Tibial artery (tissue), 4 donors: ENCODE results near the gene ERI2.

ENCODE experiments used
- DNase-seq, 2 donors: peaks; one replicate each; pipeline ENCODE4 v3.0.0-alpha.2; 2019
- H3K27ac ChIP-seq, 2 donors: fragments of 200-600 bp; sonication (generic) in 1 of 2; 1 replicate in 1 of 2; 2 replicates in 1 of 2; pipeline ENCODE4 v1.5.1; 2018 to 2019; ENCODE audit warnings: mild to moderate bottlenecking in 1 of 2
- H3K27me3 ChIP-seq, 2 donors: fragments of 200-600 bp; sonication (generic) in 1 of 2; one replicate each; pipeline versions ENCODE4 v1.5.1 to v1.6.0; 2016 to 2019
- H3K36me3 ChIP-seq, 3 donors: fragments of 200-600 bp; sonication (generic) in 2 of 3; one replicate each; pipeline ENCODE4 v1.5.1; 2016 to 2019; ENCODE audit warnings: mild to moderate bottlenecking in 2 of 3
- H3K4me1 ChIP-seq, 4 donors: fragments of 200-600 bp; sonication (generic) in 2 of 4; 1 replicate in 3 of 4; 2 replicates in 1 of 4; pipeline ENCODE4 v1.5.1; 2016 to 2019
- H3K4me3 ChIP-seq, 2 donors: fragments of 200-600 bp; sonication (generic) in 1 of 2; 1 replicate in 1 of 2; 2 replicates in 1 of 2; pipeline ENCODE4 v1.5.1; 2018 to 2019; ENCODE audit warnings: mild to moderate bottlenecking in 2 of 2
- H3K9me3 ChIP-seq, 3 donors: fragments of 200-600 bp; sonication (generic) in 1 of 3; one replicate each; pipeline ENCODE4 v1.5.1; 2016 to 2019
- intact Hi-C: fragments of 100-400 bp; cut with DNase I; formaldehyde crosslinking; loops from one replicate; pipeline ENCODE4 v1.15.0; 2023; ENCODE audit warnings: low total_unique reads
- TF ChIP-seq, protein P1 (sequence below), 2 experiments: fragments of 200-600 bp in 1 of 2; fragments of 450-650 bp in 1 of 2; IDR thresholded peaks; one replicate each; pipeline ENCODE4 v1.5.1; 2017 to 2019; ENCODE audit warnings: antibody characterized with exemption in 2 of 2, mild to moderate bottlenecking in 1 of 2, moderate library complexity in 1 of 2

ERI2 gene

DNA sequence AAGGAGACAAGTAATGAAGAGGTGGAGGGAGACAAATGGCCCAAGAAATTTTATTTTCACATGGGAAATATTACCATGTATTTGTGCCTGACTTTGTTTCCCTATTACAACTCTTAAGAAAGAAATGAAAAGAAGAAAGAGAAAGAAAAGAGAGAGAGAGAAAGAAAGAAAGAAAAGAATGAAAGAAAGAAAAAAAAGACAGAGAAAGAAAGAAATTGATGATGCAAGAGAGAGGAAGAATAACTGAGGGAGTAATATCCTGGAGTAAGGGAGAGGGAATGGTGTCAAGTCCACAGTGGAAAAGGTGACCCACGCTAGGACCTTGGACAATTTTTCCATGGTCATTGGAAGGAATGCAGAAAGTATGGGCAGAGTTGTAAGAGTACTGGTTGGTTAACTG lies 52.5 kb downstream of the ERI2 start:
- H3K27me3 ChIP-seq: no peaks in the 10 kb centered on the region
- no peaks in the 10 kb centered on the region for H3K9me3 ChIP-seq
- TF ChIP-seq, protein P1, sequence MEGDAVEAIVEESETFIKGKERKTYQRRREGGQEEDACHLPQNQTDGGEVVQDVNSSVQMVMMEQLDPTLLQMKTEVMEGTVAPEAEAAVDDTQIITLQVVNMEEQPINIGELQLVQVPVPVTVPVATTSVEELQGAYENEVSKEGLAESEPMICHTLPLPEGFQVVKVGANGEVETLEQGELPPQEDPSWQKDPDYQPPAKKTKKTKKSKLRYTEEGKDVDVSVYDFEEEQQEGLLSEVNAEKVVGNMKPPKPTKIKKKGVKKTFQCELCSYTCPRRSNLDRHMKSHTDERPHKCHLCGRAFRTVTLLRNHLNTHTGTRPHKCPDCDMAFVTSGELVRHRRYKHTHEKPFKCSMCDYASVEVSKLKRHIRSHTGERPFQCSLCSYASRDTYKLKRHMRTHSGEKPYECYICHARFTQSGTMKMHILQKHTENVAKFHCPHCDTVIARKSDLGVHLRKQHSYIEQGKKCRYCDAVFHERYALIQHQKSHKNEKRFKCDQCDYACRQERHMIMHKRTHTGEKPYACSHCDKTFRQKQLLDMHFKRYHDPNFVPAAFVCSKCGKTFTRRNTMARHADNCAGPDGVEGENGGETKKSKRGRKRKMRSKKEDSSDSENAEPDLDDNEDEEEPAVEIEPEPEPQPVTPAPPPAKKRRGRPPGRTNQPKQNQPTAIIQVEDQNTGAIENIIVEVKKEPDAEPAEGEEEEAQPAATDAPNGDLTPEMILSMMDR (IDR thresholded peaks at IDR 0.05): no peak
- intact Hi-C loops: no loop called here
- no peaks in the 10 kb centered on the region for H3K36me3 ChIP-seq
- no peaks in the 10 kb centered on the region for H3K4me1 ChIP-seq
- no peak for DNase-seq
- H3K27ac ChIP-seq: no peak overlapping the region
- no peak overlapping the region for H3K4me3 ChIP-seq

DNA sequence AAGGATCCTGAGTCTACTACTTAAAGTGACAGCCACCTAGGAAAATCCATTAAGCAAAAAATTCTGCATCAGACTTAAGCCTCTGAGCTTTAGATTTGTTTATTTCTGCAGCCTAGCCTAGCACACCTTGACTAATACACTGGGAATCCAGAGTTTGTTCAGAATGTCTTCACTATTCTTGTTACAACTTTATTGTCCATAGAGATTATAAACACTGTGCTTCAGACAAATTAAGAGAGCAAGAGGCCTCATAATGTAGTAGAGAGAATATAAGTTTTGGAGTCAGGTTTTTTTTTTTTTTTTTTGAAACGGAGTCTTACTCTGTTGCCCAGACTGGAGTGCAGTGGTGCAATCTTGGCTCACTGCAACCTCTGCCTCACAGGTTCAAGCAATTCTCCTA lies 55.7 kb downstream of the ERI2 start:
- TF ChIP-seq, protein P1 (IDR thresholded peaks at IDR 0.05): no peak
- H3K27ac ChIP-seq: no peak overlapping the region
- H3K9me3 ChIP-seq: no peaks in the 10 kb centered on the region
- H3K4me3 ChIP-seq: no peak overlapping the region
- DNase-seq: no peak
- intact Hi-C loops: no loop called here
- no peaks in the 10 kb centered on the region for H3K36me3 ChIP-seq
- H3K27me3 ChIP-seq: no peaks in the 10 kb centered on the region
- no peaks in the 10 kb centered on the region for H3K4me1 ChIP-seq

DNA sequence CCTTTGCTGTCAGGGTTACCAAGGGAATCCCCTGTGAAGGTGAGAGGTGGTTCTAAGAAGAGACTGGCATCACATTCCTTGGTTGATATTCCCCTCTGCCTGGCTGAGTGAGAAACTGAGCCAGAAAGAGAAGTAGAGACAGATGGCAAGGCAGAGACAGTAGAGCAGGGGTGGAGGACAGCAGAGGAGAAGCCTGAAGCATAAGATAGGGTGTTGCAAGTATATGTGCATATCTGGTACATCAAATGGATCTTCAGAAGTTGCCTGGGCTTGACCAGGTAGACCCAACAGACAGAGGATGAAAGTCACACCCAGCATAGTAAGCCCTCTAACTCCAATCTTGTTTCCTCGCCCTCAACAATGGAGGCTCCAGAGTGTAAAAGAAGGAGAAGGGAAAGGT lies 56.8 kb downstream of the ERI2 start:
- no peak for DNase-seq
- Histone ChIP-seq H3K27ac (no peak overlapping the region), H3K36me3 (no peaks in the 10 kb centered on the region), H3K9me3 (no peaks in the 10 kb centered on the region), H3K27me3 (no peaks in the 10 kb centered on the region), H3K4me3 (no peak overlapping the region), H3K4me1 (no peaks in the 10 kb centered on the region)
- TF ChIP-seq, protein P1 (IDR thresholded peaks at IDR 0.05): no peak
- intact Hi-C loops: no loop called here

DNA sequence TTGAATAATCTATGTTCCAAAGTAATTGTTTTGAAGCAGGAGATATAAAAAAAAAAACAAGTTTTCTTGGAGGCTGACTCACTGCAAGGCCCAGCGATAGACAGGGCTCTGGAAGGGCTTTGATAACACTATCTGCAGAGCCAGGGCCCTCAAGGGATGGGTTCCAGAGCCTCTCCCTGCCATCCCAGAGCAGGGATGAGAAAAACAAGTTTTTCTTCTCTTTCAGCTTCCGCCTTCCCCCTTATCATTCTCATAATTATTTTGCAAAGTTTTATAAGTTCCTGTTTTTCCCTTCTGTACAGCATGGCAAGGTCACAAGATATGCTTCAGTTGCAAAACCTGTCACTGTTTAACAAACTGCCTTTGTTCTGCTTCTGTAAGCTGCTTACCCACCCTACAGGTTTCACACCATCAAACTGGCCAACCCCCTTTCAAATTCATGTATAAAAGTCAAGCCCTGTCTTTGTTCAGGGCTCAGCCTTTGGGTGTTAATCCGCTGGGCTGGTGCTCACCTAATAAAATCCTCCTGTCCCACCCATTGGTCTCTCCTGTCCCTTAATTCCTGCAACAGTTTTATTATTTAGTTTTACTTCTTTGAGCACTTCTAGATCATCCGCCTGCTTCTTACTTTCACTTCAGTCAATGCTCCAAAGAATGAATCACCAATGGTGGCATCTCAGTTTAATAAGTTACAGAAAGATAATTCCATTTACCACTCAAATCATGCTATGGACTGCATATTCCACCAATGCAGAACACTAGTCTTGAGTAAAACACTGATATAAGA lies 59.0 kb downstream of the ERI2 start:
- DNase-seq: no peak
- no peak overlapping the region for H3K4me3 ChIP-seq
- intact Hi-C loops: no loop called here

DNA sequence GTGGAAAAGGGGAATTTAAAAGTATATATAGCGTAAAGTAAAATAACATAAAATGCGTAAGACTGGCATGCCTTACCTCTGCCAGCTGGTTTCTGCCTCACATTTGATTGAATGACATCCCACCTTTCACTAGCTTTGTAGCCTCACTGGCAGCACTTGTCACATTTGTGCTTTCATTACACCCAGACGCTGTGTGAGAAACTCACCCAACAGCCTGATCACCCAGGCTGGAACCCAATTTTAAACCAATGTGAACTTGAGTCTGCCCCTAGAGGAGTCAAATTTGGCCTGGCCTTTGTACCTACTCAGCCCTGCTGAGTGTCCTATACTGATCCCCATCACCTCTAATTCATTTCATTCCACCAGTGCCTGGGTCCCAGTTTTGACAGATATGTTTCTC lies 59.8 kb downstream of the ERI2 start:
- DNase-seq: no peak
- Histone ChIP-seq H3K4me1 (no peaks in the 10 kb centered on the region), H3K36me3 (no peaks in the 10 kb centered on the region), H3K4me3 (no peak overlapping the region), H3K9me3 (no peaks in the 10 kb centered on the region), H3K27ac (no peak overlapping the region), H3K27me3 (no peaks in the 10 kb centered on the region)
- intact Hi-C loops: no loop called here
- TF ChIP-seq, protein P1 (IDR thresholded peaks at IDR 0.05): no peak

More for the DNA sequence above, 59.0 kb downstream of the ERI2 start:
- Histone ChIP-seq H3K9me3 (no peaks in the 10 kb centered on the region), H3K27me3 (no peaks in the 10 kb centered on the region), H3K4me1 (no peaks in the 10 kb centered on the region), H3K36me3 (no peaks in the 10 kb centered on the region), H3K27ac (no peak overlapping the region)
- TF ChIP-seq, protein P1 (IDR thresholded peaks at IDR 0.05): no peak
